Right forelimb (tissue), 1 donor: ENCODE data around the gene KCNQ1.

ENCODE experiments used
- DNase-seq: peaks from one replicate; pipeline ENCODE4 v3.0.0-alpha.2; 2018

Gene KCNQ1

DNA sequence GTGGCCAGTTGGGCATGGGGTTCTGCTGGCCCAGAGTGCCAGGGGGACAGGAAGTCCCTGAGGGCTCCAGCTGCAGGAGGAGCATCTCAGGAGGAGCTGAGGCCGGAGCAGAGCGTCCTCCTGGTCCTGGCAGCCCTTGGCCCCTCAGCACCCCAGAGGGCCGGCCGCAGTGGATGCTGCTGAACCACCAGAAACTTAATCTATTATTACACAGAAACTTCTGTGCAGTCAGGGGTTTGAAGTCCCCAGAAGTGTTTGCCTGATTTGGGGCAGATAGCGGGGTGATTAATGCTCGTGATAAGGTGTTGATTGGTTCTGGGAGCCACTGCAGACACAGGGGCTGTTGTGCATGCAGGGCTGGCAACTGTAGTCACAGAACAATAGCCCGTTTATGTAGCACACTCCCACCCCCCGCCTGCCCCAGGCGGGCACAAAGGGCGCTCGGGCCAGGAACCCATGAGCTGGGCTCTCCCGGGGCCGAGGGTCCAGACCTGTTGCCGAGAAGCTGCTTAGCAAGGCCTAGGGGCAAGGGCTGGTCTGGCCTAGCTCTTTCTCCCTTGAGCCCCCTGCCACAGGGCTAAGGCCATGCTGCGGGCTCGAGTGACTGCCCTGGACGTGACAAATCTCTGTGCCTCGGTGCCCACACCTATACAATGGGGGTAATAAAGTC, 284.0 kb downstream of the KCNQ1 start:
- DNase-seq, result no peak

DNA sequence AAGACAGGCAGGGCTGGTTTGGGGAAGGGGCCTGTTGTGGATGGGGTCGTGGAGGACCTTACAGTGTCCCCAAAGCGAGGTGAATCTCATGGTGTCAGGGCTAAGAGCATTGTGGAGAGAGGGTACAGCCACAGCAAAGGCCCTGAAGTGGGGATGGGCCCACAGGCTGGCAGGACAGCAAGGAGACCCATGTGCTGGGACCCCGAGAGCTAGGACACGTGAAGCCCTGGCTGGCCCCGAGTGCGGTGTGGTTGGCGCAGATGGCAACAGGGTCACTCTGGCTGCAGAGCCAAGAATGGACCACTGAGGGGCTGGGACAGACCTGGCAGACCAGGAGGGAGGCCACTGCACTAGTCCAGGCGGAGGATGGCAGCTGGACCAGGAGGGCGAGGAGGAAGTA, 285.0 kb downstream of the KCNQ1 start:
- DNase-seq, result no peak

DNA sequence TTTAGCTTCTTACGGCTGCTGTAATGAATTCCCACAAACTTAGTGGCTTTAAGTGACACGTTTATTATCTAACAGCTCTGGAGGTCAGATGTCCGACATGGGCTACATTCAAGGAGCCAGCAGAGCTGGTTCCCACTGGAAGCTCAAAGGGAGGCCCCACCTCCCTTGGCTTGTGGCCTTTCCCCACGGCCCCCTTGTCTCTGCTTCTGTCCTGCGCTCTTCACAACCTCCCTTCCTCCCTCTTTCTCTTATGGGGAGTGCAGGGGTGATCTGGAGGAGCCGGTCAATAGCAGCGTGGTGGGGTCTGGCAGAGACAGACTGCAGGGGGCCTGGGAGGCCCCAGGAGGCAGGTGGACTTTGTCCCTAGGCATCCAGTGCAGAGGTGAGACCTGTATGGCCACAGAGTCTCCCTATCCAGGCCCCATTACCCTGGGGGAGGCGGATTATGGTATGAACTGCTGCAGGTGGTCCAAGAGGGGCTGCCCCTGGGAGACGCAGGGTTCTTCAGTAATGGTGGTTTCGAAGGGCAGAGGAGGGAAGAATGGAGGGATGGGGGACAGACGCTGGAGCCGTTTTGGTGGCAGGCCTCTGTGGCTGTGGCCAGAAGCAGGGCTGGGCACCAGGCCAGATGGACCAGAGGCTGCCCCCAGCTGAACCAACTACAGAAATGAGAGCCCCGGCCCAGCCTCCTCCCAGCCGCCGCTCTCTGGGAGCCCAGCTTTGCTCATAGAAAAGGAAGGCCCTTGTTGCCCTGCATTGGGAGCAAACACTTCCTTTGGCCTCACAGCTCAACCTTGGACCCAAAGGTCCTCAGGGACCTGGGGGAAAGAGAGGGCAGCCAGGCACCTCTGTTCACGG, 285.7 kb downstream of the KCNQ1 start:
- no peak for DNase-seq

DNA sequence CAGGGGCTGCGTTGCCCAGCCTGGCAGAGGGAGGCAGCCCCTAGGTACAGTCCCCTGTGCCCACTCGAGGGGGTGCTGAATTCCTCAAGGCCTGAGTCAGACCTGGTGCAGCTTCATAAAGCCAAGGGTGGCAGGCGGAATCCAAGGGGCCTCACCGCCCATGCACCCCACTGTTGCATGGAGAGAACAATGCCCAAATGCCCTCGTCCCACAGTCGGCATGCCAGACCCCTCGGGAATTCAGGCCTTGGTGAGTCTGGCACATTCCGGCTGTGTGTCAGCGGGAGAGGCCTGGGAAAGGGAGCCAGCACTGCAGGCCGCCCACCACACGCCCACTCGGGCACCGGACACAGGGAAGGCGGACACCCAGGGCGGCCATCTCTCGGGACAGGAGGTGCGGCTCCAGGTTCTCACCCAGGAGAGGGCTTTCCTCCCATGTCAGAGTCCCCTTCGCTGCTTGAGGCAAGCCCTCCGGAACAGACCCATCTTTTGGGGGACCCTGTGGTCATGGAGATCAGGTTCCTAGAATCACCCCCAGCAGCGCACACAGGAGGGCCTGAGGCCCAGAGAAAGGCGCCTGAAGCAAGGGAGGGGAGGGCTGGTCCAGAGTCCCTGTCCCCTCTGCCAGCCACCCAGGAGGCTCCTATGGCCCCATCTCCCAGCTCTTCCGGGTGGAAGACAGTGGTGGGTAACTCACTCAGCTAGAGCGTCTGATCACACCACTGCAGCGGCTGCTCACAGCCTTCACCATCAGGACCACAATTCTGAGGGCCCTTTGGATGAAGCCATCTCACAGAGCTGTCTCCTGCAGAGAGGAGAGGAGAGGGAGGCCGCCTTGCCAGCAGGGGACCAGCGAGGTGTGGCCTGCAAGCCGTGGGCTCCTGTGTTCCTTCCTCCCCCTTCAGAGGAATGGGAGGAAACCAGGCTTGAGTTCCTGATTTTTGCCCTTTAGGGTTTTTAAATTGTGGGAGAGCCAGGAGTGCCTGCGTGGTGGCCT, 286.6 kb downstream of the KCNQ1 start:
- no peak for DNase-seq

DNA sequence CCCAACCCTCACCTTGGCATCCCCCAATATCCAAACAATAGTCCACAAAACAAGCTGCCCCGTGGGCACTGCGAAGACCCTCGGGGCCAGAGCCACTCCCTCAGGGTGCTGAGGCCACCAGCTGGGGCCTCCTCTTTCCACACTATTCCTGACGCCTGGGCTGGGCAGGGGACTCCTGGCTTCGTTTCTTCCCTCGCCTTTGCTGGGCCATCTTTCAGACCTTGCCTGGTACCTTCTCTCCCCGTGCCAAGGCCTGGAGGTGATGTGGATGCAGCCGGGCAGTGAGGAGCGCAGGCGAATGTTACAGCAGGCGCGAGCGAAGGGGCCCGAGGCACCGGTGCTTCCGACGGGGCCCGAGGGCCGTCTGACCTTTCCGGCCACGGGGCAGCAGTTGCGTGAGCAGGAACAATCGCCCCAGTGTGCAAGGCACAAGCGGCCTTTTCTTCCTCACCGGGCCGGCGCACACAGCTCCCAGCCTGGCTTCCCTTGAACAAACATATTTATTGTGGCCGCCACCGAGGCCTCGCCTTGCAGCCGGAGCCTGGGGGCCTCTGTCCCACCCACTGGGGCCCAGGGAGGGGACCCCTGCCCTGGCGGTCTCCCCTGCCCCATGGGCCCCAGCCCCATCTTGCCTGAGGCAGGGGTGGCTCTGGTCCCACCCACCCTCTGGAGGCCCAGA, 287.6 kb downstream of the KCNQ1 start:
- DNase-seq, result no peak

DNA sequence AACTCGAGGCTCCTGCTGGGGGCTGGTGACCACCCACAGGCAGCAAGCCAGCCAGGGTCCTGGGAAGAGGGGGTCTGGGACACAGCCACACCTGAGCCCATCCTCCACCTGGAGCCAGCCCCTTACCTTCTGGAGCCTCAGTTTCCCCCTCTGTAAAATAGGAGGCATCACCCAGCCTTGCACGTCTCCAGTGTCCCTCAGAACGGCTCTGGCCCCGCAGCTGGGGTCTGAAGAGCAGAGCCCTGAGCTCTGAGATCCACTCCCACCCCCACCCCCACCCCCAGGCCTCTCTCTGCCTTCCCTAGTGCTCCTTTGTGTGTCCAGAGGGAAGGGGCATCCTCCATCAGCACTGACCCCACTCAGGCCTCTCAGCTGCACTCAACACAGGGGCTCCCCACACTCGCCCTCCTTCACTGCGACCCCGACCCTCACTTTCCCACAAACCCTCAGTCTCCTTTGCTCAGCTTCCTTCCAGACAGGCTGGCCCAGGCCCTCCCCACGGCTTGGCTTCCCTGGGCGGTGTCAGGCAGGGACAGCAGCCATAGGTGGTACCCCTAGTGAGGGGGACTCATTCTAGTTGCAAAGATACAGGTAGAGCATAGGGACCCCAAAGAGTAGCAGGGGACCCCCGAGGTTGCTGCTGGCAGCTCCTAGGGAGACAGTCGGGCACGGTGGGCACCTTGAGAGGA, 288.3 kb downstream of the KCNQ1 start:
- DNase-seq, result no peak

DNA sequence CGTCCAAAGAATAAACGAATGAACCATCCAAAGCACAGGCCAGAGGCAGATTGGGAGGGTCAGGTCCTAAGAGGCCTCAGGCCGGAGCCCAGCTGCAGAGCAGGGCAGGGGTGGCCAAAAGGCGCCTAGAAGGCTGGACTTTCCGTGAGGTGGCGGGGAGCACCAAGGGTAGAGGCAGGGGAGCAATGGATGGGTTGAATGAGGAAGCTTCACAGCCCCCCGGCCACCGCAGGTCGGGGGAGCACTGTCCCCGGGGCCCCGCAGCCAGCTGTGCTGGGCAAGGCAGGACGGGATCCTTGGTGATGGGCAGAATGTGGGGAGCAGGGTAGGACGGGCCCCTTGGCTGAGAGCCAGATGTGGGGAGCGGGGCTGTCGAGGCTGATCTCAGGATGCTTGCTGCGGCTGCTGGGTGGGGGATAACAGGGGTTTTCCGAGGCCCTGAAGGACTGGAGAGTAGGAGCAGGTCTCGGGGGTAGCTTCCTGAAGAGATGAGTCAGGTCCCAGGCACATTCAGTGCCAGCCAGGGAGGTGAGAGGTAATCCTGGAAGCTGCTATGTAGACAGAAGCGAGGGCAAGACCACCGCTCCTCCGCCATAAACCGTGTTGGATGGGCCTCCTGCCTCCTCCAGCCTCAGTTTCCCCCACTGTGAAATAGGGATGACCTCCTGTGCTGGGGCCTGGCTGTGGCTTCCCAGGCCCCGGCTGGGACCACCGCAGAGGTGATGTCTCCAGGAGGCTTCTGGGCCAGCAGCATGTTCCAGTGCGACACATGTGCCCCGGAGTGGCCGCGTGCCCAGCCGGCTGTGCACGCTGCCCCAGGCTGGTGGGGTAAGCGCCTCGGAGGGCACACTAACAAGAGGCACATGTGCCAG, 289.6 kb downstream of the KCNQ1 start:
- no peak for DNase-seq

DNA sequence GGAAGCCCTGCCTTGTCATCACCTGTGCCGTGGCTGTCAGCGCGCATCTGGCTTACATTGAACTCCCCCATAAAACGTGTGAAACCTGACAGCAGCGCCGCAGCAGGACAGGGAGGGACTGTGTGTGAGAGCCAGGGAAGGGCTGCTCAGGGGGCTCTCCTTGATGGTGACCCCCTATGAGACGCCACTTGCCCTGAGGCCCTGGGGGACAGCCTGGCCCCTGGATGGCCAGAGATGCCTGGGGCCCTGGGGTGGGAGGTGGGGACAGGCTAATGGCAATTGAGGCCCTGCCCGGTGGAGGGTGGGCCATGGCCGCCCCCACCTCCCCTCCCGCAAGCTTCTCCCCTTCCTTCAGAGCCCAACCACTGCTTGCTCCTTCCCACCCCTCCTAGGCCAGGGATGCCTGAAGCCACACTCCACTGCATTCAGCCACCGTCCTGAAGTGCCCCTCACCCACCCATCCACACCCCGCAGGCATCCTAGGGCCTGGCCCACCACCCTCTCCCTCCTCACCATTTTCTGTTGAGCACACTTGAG, 290.3 kb downstream of the KCNQ1 start:
- no peak for DNase-seq

DNA sequence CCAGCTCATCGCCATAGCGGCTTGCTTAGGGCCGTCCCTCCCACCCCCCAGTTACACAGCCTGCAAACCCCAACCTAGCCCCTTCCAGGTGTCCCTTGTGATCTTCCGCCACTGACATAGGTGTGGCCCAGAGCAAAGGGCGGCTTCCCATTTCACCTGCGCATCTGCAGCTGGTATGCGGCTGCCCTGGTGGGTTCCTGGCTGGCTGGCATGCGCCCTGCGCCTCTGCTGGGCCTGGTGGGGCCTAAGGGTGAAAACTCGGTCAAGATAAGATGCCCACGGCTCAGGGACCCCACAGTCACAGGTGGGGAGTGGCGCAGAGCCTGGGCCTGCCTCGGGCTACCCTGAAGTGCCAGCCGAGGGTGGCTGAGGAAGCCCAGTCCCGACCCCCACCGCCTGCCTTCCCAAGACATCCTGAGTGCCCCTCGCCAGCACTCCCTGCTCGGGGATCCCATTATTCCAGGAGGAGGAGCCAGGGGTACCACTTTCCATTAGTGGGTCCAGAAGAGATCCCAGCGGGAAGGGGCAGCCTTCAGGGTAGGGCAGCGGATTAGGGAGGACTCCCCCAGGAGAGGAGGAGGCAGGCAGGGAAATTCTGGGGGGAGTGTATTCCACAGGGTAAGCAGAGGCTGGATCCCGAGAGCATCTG, 291.9 kb downstream of the KCNQ1 start:
- DNase-seq, result no peak

DNA sequence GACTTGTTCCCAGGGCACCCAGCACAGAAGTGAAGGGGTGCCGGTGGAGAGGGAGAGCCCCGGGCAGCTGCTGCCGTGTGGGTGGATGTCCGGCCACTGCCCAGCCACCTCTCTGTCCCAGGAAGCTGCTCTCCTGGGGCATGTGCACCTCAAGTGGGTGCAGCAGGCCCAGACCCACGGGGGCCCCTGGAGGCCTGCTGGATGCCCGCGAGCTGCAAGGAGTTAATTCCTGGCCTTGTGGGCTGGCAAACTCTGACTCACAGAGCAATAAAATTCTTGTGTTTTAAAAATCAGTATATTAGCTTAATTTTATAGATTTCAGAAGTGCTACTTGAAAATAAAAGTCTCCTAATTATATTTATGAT, 292.4 kb downstream of the KCNQ1 start:
- no peak for DNase-seq

DNA sequence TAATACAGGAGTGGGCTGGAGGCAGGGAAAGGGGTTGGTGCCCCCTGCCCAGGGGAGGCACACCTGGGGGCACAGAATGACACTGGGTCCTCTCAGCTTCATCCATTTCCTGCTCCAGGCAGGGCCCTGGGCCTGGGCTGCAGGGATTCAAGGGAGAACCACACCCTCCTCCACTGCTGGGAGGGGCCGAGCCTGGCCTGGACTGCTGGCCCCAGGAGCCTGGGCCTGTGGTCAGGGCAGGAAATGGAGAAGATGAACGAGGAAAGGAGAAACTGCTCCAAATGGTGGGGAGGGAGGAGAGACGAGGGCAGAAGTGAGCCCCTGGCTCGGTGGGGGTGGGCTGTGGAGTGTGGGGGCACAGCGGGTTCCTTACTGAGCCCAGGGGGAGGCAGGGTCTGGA, 293.1 kb downstream of the KCNQ1 start:
- no peak for DNase-seq

DNA sequence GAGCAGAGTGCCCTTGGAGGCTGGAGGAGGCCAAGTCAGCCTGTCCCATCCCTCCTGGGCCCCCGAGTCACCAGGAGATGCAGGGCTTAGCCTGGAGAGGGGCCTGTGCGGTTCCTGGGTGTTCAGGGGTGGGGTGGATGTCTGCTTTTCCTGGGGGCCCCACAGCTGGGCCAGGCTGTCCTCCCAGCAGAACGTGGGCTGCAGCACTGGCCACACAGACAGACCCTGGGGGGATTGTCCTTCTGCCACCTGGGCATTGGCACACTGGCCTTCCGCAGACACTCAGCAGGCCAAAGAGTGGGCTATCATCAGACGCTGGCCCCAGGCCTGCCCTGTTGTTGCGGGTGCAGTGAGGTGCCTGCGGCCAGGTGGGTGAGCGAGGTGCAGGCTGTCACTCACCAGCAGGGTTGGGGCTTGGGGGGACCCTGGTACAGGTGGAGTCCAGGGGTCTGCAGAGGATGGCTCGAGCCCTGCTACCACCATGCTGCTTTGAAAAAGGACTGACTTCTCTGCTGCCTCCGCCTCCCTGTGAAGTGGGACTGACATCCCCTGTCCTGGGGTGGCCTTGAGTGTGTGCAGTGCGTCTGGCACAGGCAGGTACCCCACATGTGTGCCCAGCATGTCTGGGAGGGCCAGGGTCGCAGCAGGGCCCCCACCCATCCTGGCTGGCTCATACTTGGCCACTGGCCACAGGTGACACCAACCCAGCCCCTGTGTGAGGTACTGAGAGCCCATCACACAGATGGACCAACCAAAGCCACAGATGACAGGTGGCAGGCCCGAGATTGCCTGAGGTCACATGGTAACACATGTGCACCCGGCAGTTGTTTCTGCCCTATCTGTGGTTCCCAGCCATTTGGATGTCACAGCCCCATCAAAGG, 294.0 kb downstream of the KCNQ1 start:
- DNase-seq, result no peak

DNA sequence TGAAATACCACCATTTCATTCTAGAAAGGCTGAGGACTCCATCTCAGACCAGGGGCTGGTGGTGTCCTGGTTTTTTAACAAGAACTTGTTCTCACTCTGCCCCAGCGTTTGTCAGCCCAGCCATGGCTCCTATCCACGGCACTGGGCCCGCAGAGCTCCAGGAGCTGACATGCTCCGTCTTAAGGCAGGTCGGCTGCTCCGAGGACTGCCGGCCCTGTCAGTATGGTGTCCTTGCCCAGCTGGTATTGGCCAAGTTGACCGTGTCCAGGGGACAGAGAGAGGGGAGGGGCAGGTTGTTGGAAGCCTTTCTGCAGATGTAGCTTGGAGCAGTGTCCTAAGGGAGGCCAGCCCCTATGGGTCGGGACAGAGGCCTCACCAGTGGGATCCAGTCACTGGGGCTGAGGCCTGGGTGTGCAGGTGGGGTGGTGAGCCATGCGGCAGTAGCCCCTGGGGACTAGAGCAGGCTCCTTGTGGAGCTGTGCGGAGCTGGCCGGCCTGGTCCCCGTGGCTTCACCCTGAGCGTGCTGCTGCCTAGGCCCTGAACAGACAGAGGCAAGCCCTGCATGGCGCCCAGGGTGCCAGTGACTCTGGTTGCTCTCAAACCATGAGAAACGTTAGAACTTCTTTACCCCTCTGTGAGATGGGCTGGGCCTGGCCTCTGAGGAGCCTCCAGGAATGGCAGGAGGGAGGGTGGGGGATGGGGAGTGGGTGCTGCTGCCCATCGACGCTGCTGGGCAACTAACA, 294.9 kb downstream of the KCNQ1 start:
- no peak for DNase-seq

DNA sequence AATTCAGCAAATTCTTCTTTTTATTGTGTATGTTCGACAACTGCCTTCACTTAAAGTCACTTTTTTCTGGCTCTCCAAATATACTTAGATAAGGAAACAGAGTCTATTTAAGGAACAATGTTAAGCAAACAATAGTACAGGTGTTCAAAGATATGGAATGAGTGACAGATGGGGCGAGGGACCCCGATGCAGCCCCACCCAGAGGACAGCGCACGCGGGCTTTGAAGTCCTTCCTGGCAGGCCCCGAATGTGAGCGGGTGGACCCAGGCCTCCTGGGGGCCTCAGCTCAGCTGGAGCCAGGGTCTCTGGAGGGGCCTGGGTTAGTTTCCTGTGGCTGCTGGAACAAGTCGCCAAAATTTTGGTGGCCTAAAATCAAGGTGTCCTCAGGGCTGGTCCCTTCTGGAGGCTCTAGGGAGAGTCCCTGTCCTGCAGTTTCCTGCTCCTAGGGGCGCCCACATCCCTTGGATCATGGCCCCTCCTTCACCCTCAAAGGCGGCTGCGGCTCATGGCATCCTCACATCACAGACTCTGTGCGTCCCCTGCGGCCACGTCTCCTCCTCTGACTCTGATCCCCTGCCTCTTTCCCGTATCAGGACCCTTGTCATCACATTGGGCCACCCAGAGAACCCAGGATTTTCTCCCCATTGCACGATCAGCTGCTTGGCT, 295.6 kb downstream of the KCNQ1 start:
- no peak for DNase-seq

DNA sequence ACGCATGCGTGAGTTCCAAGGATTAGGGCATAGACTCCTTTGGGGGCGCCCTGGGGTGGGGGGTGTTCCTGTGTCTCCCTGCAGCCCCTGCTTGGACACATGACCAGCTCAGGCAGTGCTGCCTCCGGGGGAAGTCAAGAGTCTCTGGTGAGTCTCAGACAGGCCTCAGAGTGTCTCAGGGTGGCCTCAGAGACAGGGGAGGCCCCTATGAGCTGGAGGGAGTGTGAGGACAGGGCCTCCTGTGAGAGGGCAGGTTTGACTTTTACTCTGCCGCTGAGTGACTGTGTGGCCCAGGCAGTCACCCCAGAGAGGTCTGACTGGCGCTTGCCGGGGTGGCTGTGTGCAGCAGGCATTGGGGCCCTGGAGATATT, 296.2 kb downstream of the KCNQ1 start:
- DNase-seq, result no peak

DNA sequence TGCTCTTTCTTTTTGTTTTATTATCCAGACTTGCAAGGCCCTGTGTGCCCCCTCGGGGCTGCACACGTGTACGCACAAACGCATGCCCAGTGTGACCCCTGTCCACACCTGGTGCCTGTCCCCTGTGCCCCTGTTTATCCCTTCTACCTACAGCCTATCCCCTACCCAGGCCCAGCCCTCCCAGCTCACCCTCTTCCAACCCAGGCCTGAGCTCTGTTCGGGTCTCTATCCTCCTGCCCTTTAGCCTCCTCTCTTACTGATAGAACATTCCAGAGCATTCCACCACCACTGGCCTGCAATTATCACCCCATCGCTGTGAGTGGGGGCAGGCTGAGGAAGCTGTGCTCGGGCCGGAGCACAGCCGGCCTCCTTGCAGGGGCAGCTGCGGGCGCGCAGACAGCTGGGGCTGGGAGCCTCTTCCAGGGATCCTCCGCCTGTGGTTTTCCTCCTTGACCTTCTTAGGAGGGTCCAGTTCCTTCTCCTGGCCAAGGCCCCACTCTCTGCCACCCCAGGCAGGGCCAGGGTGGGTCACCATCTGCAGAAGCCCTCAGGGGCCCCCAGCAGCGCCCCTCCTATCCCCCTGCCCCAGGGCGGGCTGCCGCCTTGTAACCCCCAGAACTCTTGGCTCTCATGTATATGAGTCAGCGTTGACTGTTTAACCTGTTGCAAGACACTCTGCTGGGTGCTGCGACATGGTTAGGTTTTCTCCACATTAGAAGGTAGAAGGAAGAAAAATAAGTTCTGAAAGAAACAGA, 296.7 kb downstream of the KCNQ1 start:
- no peak for DNase-seq

DNA sequence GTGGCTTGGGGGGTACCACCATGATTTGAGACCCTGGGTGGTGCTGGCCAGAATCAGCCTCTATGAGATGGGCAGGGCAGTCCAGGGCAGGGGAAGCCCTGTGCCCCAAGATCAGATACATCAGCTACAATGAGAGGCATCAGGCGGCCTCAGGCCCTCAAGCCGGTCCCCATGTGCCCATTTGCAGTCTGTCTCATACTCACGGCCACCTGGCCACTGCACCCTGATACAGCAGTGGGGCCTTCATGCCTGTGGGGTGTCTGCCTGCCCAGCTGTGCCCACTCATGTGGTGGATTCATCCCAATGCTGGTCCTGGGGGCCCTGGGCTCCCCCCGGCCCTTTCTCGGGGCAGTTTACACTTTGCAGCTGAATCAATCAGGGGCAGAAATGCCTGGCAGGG, 297.4 kb downstream of the KCNQ1 start:
- no peak for DNase-seq
